ENCODE measurements around the gene PTRH1. TPM values are rescaled to one million over a fixed set of nuclear protein-coding genes. Genes with fewer than 3 reads are reported as not detected.

PTRH1 gene
- total and polyA plus RNA-seq, 12 donors: 3.4 to 48.8 (median 24.3) TPM

GRCh38 chr9:127683723-127684122, 31.7 kb downstream of the PTRH1 start:
- no peak overlapping the region for H3K4me3 ChIP-seq
- no peak overlapping the region for H3K27ac ChIP-seq
- no peaks in the 10 kb centered on the region for H3K27me3 ChIP-seq
- intact Hi-C loops (cut with DNase I): no loop called here
- peaks cover 7 to 13% of the 10 kb centered on the region in 2 donors for H3K4me1 ChIP-seq (replicated peaks in 1 of 2)
- no peak for DNase-seq
- TF ChIP-seq POLR2A (IDR thresholded peaks at IDR 0.05): no peak
- no peak for TF ChIP-seq CTCF (IDR thresholded peaks at IDR 0.05)
- WGBS, 4 donors: 88 to 95% (median 92%) methylated on average over 5 of the region's 5 CpGs
- no peaks in the 10 kb centered on the region for H3K9me3 ChIP-seq (replicated peaks in 1 of 3)
- H3K36me3 ChIP-seq (replicated peaks in 1 of 2): peaks cover 0 to 67% of the 10 kb centered on the region in 2 donors

GRCh38 chr9:127682351-127683136, 32.9 kb downstream of the PTRH1 start:
- Histone ChIP-seq H3K27me3 (no peaks in the 10 kb centered on the region), H3K36me3 (replicated peaks in 1 of 2) (peaks cover 0 to 72% of the 10 kb centered on the region in 2 donors), H3K4me1 (replicated peaks in 1 of 2) (peaks cover 7 to 13% of the 10 kb centered on the region in 2 donors), H3K27ac (no peak overlapping the region), H3K9me3 (replicated peaks in 1 of 3) (no peaks in the 10 kb centered on the region), H3K4me3 (no peak overlapping the region)
- DNase-seq: peak in 6 of 7 donors; percentile 46 to 65 (median 61)
- intact Hi-C loops (cut with DNase I): no loop called here
- 82 to 86% (median 84%) methylated on average over 22 to 23 of the region's 23 CpGs for WGBS, 4 donors
- TF ChIP-seq CTCF (IDR thresholded peaks at IDR 0.05): no peak
- TF ChIP-seq POLR2A (IDR thresholded peaks at IDR 0.05): no peak

GRCh38 chr9:127680846-127681245, 34.6 kb downstream of the PTRH1 start:
- no peaks in the 10 kb centered on the region for H3K27me3 ChIP-seq
- H3K36me3 ChIP-seq (replicated peaks in 1 of 2): peaks cover 0 to 72% of the 10 kb centered on the region in 2 donors
- H3K4me3 ChIP-seq: no peak overlapping the region
- TF ChIP-seq CTCF (IDR thresholded peaks at IDR 0.05) (no peak), POLR2A (IDR thresholded peaks at IDR 0.05) (no peak)
- DNase-seq: no peak
- 90 to 95% (median 94%) methylated on average over 9 of the region's 9 CpGs for WGBS, 4 donors
- H3K27ac ChIP-seq: no peak overlapping the region
- peaks cover 7 to 13% of the 10 kb centered on the region in 2 donors for H3K4me1 ChIP-seq (replicated peaks in 1 of 2)
- H3K9me3 ChIP-seq (replicated peaks in 1 of 3): no peaks in the 10 kb centered on the region
- intact Hi-C loops (cut with DNase I): no loop called here

GRCh38 chr9:127680226-127680625, 35.2 kb downstream of the PTRH1 start:
- intact Hi-C loops (cut with DNase I): no loop called here
- no peak for TF ChIP-seq POLR2A (IDR thresholded peaks at IDR 0.05)
- no peak for TF ChIP-seq CTCF (IDR thresholded peaks at IDR 0.05)
- H3K9me3 ChIP-seq (replicated peaks in 1 of 3): no peaks in the 10 kb centered on the region
- DNase-seq: no peak
- 84 to 91% (median 85%) methylated on average over 11 of the region's 11 CpGs for WGBS, 4 donors
- no peak overlapping the region for H3K4me3 ChIP-seq
- no peaks in the 10 kb centered on the region for H3K27me3 ChIP-seq
- peaks cover 7 to 13% of the 10 kb centered on the region in 2 donors for H3K4me1 ChIP-seq (replicated peaks in 1 of 2)
- no peak overlapping the region for H3K27ac ChIP-seq
- H3K36me3 ChIP-seq (replicated peaks in 1 of 2): peaks cover 0 to 78% of the 10 kb centered on the region in 2 donors

Data from adrenal gland (tissue), 12 donors.